SK-N-SH (cell line): ENCODE data around the gene SLC6A17. TPM values are rescaled to one million over a fixed set of nuclear protein-coding genes. Genes with fewer than 3 reads are reported as not detected.
A peak's percentile ranks its signal among the peaks of the same experiment; 100 is the strongest.

Source experiments
- CTCF ChIA-PET: fragments of 300-600, 350-600 bp; formaldehyde crosslinking; extraction: SDS; loops from one replicate; lab custom pipeline; 2021; lab: Yijun Ruan, JAX
- POLR2A ChIA-PET: fragments of 350-600 bp; sonication (Branson Sonifier 250); formaldehyde crosslinking; extraction: SDS; loops from one replicate; lab custom pipeline; 2020; ENCODE audit warnings: antibody characterized with exemption, inconsistent platforms; lab: Yijun Ruan, JAX
- DNase-seq: peaks from one replicate; pipeline ENCODE4 v3.0.0; 2012
- H2AFZ ChIP-seq: fragments of 200-600 bp; sonication (generic); 2 replicates; pipeline ENCODE4 v1.8.1; 2016; ENCODE audit warnings: antibody characterized with exemption, mild to moderate bottlenecking, low read depth
- H3F3A ChIP-seq: fragments of 200-600 bp; sonication (generic); replicated peaks from 2 replicates; pipeline ENCODE3; 2016; ENCODE audit warnings: antibody characterized with exemption, mild to moderate bottlenecking; ENCODE audit not compliant: insufficient read depth
- H3K27ac ChIP-seq, 2 experiments: fragments of 200-500 bp in 1 of 2; fragments of 200-600 bp in 1 of 2; sonication (Bioruptor generic) in 1 of 2; sonication (generic), shearing (Covaris generic) in 1 of 2; 2 replicates each; pipeline versions ENCODE4 v1.5.1 to v1.6.1; 2014 to 2016; ENCODE audit warnings: low read depth in 2 of 2, inconsistent platforms in 1 of 2, low read length in 1 of 2, mild to moderate bottlenecking in 1 of 2, mixed read lengths in 1 of 2
- H3K27me3 ChIP-seq: fragments of 200-600 bp; sonication (generic), shearing (Covaris generic); 2 replicates; pipeline ENCODE4 v1.6.1; 2016; ENCODE audit warnings: mixed run types; ENCODE audit not compliant: insufficient read depth
- H3K36me3 ChIP-seq, 2 experiments: fragments of 200-500 bp in 1 of 2; fragments of 200-600 bp in 1 of 2; sonication (Bioruptor generic) in 1 of 2; sonication (generic) in 1 of 2; replicated peaks in 1 of 2; 2 replicates each; pipeline versions ENCODE3 to v1.5.1; 2014 to 2016; ENCODE audit warnings: low read length in 1 of 2, mild to moderate bottlenecking in 1 of 2; ENCODE audit not compliant: insufficient read depth in 2 of 2, control insufficient read depth in 1 of 2
- H3K4me1 ChIP-seq, 2 experiments: fragments of 200-500 bp in 1 of 2; fragments of 200-600 bp in 1 of 2; sonication (Bioruptor generic) in 1 of 2; sonication (generic), shearing (Covaris generic) in 1 of 2; 2 replicates each; pipeline versions ENCODE4 v1.5.1 to v1.6.1; 2014 to 2016; ENCODE audit warnings: low read depth in 1 of 2, low read length in 1 of 2, mixed run types in 1 of 2; ENCODE audit not compliant: insufficient read depth in 2 of 2, control insufficient read depth in 1 of 2
- H3K4me2 ChIP-seq: fragments of 200-600 bp; sonication (generic), shearing (Covaris generic); 2 replicates; pipeline ENCODE4 v1.6.1; 2017; ENCODE audit warnings: mixed run types
- H3K4me3 ChIP-seq, 2 experiments: fragments of 200-500 bp in 1 of 2; fragments of 200-600 bp in 1 of 2; sonication (Bioruptor generic) in 1 of 2; sonication (generic), shearing (Covaris generic) in 1 of 2; 2 replicates each; pipeline versions ENCODE4 v1.5.1 to v1.8.1; 2014 to 2016; ENCODE audit warnings: low read depth in 2 of 2, inconsistent platforms in 1 of 2, low read length in 1 of 2, mild to moderate bottlenecking in 1 of 2, mixed read lengths in 1 of 2, moderate library complexity in 1 of 2
- H3K79me2 ChIP-seq: fragments of 200-600 bp; sonication (generic); 2 replicates; pipeline ENCODE4 v1.8.1; 2017; ENCODE audit warnings: mild to moderate bottlenecking; ENCODE audit not compliant: insufficient read depth
- H3K9ac ChIP-seq: fragments of 200-600 bp; sonication (generic); 2 replicates; pipeline ENCODE4 v1.6.1; 2017; ENCODE audit warnings: mixed run types
- H3K9me2 ChIP-seq: fragments of 200-600 bp; sonication (generic); 2 replicates; pipeline ENCODE4 v1.6.1; 2017; ENCODE audit warnings: mixed run types
- H3K9me3 ChIP-seq: fragments of 200-600 bp; sonication (generic); 2 replicates; pipeline ENCODE4 v1.6.1; 2017; ENCODE audit warnings: mixed run types, mild to moderate bottlenecking, moderate library complexity
- H4K20me1 ChIP-seq: fragments of 200-600 bp; sonication (generic); 2 replicates; pipeline ENCODE4 v1.6.1; 2017; ENCODE audit warnings: mild to moderate bottlenecking, mixed run types; ENCODE audit not compliant: insufficient read depth
- FOXJ3 ChIP-seq: sonication (generic); formaldehyde crosslinking; IDR thresholded peaks from 2 replicates; pipeline ENCODE4 v1.5.1; 2020; ENCODE audit warnings: mild to moderate bottlenecking, missing genetic modification reagents
- FOXM1 ChIP-seq: IDR thresholded peaks from 2 replicates; pipeline ENCODE4 v1.4.0; 2012; ENCODE audit warnings: low read depth, mild to moderate bottlenecking
- MXI1 ChIP-seq: IDR thresholded peaks from 2 replicates; pipeline ENCODE4 v1.6.1; 2012; ENCODE audit warnings: mild to moderate bottlenecking, low read depth, low read length, improper control_type of control experiment
- POLR2AphosphoS5 ChIP-seq: IDR thresholded peaks from 2 replicates; pipeline ENCODE4 v1.6.1; 2012; ENCODE audit warnings: low read depth, low read length
- TEAD4 ChIP-seq: IDR thresholded peaks from 2 replicates; pipeline ENCODE4 v1.4.0; 2012; ENCODE audit warnings: mild to moderate bottlenecking, borderline replicate concordance; ENCODE audit not compliant: insufficient read depth
- WGBS: methylation state at CpG from one replicate; pipeline ENCODE4 v1.1.6; 2017; ENCODE audit warnings: low lambda C conversion rate; 5-methylcytosine and 5-hydroxymethylcytosine counted together
- polyA plus RNA-seq, 3 experiments: library from polyadenylated mRNA; depleted of rRNA; stranded (reverse); fragments of >200 nt; gene quantifications; 2 replicates each; pipeline ENCODE4 v1.2.3, GENCODE V29; 2012
- TF ChIP-seq, protein P1 (sequence below): IDR thresholded peaks from 2 replicates; pipeline ENCODE4; 2012
- TF ChIP-seq, protein P2 (sequence below): IDR thresholded peaks from 2 replicates; pipeline ENCODE4 v1.4.0; 2012; ENCODE audit warnings: low read depth, borderline replicate concordance

Gene SLC6A17
- polyA plus RNA-seq, 1 of the 3 experiments (the other 2 are of a cell fraction), result 0.67 TPM

DNA sequence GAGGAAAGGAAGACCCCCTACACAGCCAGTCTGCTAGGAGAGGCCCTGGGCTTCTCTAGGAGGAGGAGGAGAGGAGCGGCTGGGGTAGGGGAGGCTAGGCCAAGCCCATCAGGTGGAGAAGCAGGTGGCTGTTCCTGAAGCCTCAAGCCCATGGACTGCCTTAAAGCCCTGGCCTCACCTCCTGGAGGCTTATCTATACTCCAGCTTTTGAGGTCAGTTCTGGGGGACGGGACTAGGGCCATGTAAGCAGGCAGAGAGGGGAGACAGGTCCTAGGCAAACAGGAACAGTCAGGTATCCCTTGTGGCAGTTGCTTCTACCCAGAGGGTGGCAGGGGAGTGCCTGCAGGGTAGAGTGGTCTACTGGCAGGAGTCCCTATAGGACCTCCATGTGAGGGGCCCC is 100.5 kb downstream of the SLC6A17 start:
- 0% methylated on average over 1 of the region's 2 CpGs for WGBS
- H3K27me3 ChIP-seq, result no peaks in the 10 kb centered on the region; the same call in 1 of the 2 replicates
- no peaks in the 10 kb centered on the region for H3K9me2 ChIP-seq
- no peaks in the 10 kb centered on the region for H3K9me3 ChIP-seq
- peaks cover 0 to 35% of the 10 kb centered on the region in 2 experiments; a peak in 1 of 4 replicates for H3K4me1 ChIP-seq
- peak overlapping the region in 1 of 2 experiments; percentile 72; a peak in 1 of 4 replicates for H3K27ac ChIP-seq
- no peak overlapping the region for H3K4me3 ChIP-seq
- no peak overlapping the region for H3K9ac ChIP-seq
- H2AFZ ChIP-seq, result no peak overlapping the region
- H3K4me2 ChIP-seq, result no peak overlapping the region
- no peaks in the 10 kb centered on the region for H3K36me3 ChIP-seq
- H3F3A ChIP-seq, result no peaks in the 10 kb centered on the region
- ChIA-PET POLR2A (no interaction called here), CTCF (interaction anchor here (1.0 to 1.7 kb wide), 2 partner anchors 10 to 41 kb away, joined by 3 to 4 read pairs; partner anchors contain the start of gene KCNC4)
- DNase-seq, result no peak
- H3K79me2 ChIP-seq, result no peaks in the 10 kb centered on the region
- TF ChIP-seq, protein P1, sequence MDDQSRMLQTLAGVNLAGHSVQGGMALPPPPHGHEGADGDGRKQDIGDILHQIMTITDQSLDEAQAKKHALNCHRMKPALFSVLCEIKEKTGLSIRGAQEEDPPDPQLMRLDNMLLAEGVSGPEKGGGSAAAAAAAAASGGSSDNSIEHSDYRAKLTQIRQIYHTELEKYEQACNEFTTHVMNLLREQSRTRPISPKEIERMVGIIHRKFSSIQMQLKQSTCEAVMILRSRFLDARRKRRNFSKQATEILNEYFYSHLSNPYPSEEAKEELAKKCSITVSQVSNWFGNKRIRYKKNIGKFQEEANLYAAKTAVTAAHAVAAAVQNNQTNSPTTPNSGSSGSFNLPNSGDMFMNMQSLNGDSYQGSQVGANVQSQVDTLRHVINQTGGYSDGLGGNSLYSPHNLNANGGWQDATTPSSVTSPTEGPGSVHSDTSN, result no peak
- no peak for TF ChIP-seq POLR2AphosphoS5
- TF ChIP-seq TEAD4, result no peak
- TF ChIP-seq FOXJ3, result no peak
- no peak for TF ChIP-seq FOXM1
- TF ChIP-seq, protein P2, sequence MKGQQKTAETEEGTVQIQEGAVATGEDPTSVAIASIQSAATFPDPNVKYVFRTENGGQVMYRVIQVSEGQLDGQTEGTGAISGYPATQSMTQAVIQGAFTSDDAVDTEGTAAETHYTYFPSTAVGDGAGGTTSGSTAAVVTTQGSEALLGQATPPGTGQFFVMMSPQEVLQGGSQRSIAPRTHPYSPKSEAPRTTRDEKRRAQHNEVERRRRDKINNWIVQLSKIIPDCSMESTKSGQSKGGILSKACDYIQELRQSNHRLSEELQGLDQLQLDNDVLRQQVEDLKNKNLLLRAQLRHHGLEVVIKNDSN, result no peak
- TF ChIP-seq MXI1, result no peak
- no peaks in the 10 kb centered on the region for H4K20me1 ChIP-seq

Other genes with a start within 250 kb of the SLC6A17 start
- gene CSF1, start 239.6 kb upstream of the SLC6A17 start, polyA plus RNA-seq (2012; rRNA removed), result 25.3 and 31.9 TPM in 2 replicates
- 39.7 and 49.0 TPM in 2 replicates for gene AHCYL1, start 165.7 kb upstream of the SLC6A17 start, polyA plus RNA-seq (2012; rRNA removed)
- 34.6 and 46.3 TPM in 2 replicates for gene STRIP1, start 115.9 kb upstream of the SLC6A17 start, polyA plus RNA-seq (2012; rRNA removed)
- not detected in 2 replicates for gene ALX3, start 79.8 kb upstream of the SLC6A17 start, polyA plus RNA-seq (2012; rRNA removed)
- gene UBL4B, start 38.1 kb upstream of the SLC6A17 start, polyA plus RNA-seq (2012; rRNA removed), result not detected in 2 replicates
- gene KCNC4, start 59.8 kb downstream of the SLC6A17 start, polyA plus RNA-seq (2012; rRNA removed), result 0.37 and 0.51 TPM in 2 replicates
- 3.8 and 4.7 TPM in 2 replicates for gene RBM15, start 188.9 kb downstream of the SLC6A17 start, polyA plus RNA-seq (2012; rRNA removed)
- gene SLC16A4, start 240.5 kb downstream of the SLC6A17 start, polyA plus RNA-seq (2012; rRNA removed), result 3.0 and 5.2 TPM in 2 replicates